OCI-LY1 (cell line): ENCODE results near the gene PKM.

Source experiments
- CTCF ChIP-seq: fragments of 200-600 bp; sonication (generic), shearing (Covaris generic); IDR thresholded peaks from 2 replicates; pipeline ENCODE4 v1.5.1; 2017; ENCODE audit warnings: mild to moderate bottlenecking, antibody characterized with exemption, low read length, moderate library complexity, mixed read lengths
- EZH2 ChIP-seq: fragments of 200-600 bp; sonication (generic), shearing (Covaris generic); IDR thresholded peaks from 2 replicates; pipeline ENCODE4 v1.8.0; 2017; ENCODE audit warnings: borderline replicate concordance, mixed run types, mild to moderate bottlenecking, antibody characterized with exemption, low read length, moderate library complexity, mixed read lengths

- TF ChIP-seq CTCF (no peak), EZH2 (no peak)
These were observed 4.3 kb upstream of the PKM start for GRCh38 chr15:72235298-72235697.
